Colonic mucosa (tissue), 4 donors: ENCODE results near the gene MRPS27. TPM values are rescaled to one million over a fixed set of nuclear protein-coding genes. Genes with fewer than 3 reads are reported as not detected.
"Not testable (repeated sequence)": the region's sequence is repeated elsewhere in the genome, so short reads cannot be mapped to it uniquely, and the experiment has no call there.

ENCODE experiments used
- DNase-seq: peaks from one replicate; pipeline ENCODE4 v3.0.0-alpha.2; 2020
- H3K27ac ChIP-seq: fragments of 200-600 bp; one replicate; pipeline ENCODE4 v1.8.0; 2021
- H3K27me3 ChIP-seq: fragments of 200-600 bp; one replicate; pipeline ENCODE4 v1.8.0; 2021
- H3K36me3 ChIP-seq: fragments of 200-600 bp; one replicate; pipeline ENCODE4 v1.8.0; 2021
- H3K4me1 ChIP-seq: fragments of 200-600 bp; one replicate; pipeline ENCODE4 v1.8.0; 2021; ENCODE audit warnings: mild to moderate bottlenecking
- H3K4me3 ChIP-seq: fragments of 200-600 bp; one replicate; pipeline ENCODE4 v1.8.0; 2021
- H3K9ac ChIP-seq, 2 donors: one replicate each; pipeline ENCODE4 v1.7.0; 2013; ENCODE audit warnings: control low read depth in 2 of 2, low read depth in 2 of 2, low read length in 2 of 2
- H3K9me3 ChIP-seq: fragments of 200-600 bp; one replicate; pipeline ENCODE4 v1.8.0; 2021
- intact Hi-C: fragments of 100-400 bp; cut with DNase I; formaldehyde crosslinking; loops from one replicate; pipeline ENCODE4 v1.14.1; 2022
- total RNA-seq, 2 donors: library from RNA; stranded (reverse); fragmentation: NEBNext Ultra II Directional in 1 of 2; extraction: Animal tissue kit (Norgen Biotek cat#: 25700) in 1 of 2; gene quantifications; one replicate each; pipeline ENCODE4 v1.2.1, GENCODE V29; 2021
- TF ChIP-seq, protein P1 (sequence below): fragments of 200-600 bp; IDR thresholded peaks from one replicate; pipeline ENCODE4 v1.8.0; 2022; ENCODE audit warnings: antibody characterized with exemption, mild to moderate bottlenecking
- donor health status: healthy.
- donor health status: DM: no; HTN: no; CAD: no.
- donor health status: DM: no; HTN: no; CAD: no.

MRPS27 gene
- total RNA-seq, 2 donors from 2014 or later = 46.3 to 56.6 TPM

DNA sequence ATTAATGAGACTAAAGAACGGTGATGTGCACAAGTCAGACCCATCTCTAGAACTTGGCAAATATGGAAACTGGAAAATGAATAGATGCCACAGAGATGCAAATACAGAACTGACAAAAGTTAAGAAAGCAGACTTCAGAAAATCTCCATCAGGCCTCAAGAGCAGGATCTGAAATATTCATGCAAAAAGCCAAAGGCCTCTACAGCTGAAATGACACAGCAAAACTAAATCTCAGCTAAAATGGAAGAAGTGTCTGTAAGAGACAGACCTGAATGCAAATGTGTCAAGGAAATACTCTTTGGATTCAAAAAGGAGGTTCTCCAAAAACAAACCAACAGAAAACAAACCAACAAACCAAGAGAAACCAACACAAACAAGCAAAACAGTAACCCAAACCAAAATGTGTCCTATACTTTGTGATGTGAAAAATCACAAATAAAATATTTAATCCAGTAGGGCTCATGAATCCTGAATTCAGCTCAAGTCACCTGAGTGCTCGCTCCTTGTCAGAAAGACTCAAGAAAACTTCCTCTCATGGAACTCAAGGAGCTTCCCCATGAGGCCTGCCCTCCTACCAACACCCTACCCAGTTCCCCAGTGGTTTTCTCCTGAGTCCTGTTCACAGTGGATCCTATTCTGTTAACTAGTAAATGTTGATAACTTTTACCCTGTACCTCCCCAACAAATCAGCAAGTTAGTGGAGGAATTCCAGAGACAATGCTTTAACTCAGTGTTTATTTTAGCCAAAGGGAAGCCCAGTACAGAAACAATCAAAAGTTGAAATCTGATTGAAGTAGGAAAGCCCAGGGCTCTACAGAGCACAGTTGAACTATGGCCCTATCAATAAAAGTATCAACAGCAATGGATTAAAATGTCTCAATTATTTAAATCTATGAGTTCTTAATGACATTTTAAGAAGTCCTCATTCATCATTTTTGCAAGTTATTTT lies 14.6 kb downstream of the MRPS27 start:
- TF ChIP-seq, protein P1, sequence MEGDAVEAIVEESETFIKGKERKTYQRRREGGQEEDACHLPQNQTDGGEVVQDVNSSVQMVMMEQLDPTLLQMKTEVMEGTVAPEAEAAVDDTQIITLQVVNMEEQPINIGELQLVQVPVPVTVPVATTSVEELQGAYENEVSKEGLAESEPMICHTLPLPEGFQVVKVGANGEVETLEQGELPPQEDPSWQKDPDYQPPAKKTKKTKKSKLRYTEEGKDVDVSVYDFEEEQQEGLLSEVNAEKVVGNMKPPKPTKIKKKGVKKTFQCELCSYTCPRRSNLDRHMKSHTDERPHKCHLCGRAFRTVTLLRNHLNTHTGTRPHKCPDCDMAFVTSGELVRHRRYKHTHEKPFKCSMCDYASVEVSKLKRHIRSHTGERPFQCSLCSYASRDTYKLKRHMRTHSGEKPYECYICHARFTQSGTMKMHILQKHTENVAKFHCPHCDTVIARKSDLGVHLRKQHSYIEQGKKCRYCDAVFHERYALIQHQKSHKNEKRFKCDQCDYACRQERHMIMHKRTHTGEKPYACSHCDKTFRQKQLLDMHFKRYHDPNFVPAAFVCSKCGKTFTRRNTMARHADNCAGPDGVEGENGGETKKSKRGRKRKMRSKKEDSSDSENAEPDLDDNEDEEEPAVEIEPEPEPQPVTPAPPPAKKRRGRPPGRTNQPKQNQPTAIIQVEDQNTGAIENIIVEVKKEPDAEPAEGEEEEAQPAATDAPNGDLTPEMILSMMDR = no peak
- intact Hi-C loops = no loop called here
- H3K4me3 ChIP-seq = no peak overlapping the region
- H3K27ac ChIP-seq = no peak overlapping the region
- H3K9ac ChIP-seq = no peak overlapping the region
- peaks cover 7% of the 10 kb centered on the region for H3K4me1 ChIP-seq
- no peaks in the 10 kb centered on the region for H3K36me3 ChIP-seq
- no peaks in the 10 kb centered on the region for H3K9me3 ChIP-seq
- DNase-seq = no peak
- no peaks in the 10 kb centered on the region for H3K27me3 ChIP-seq

DNA sequence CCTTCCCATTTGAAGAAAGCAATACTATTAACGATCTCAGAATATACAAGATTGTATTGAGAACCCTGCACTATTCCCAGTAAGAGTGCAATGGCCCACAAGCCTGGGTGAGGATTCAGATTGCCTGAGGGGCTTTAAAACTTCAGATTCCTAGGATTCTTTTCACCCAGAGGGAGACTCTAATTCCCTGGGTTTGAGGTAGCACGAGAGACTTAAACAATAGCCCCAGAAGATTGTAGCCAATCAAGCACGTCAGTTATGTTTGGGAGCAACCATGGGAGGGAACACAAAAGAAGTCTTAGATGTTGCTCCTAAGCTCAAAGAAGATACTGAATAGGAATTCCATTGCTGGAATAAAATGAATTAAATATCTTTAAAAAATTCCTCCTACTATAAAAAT lies 17.9 kb downstream of the MRPS27 start:
- Histone ChIP-seq H3K9ac (no peak overlapping the region), H3K4me3 (no peak overlapping the region), H3K9me3 (no peaks in the 10 kb centered on the region), H3K4me1 (peaks cover 3% of the 10 kb centered on the region), H3K36me3 (no peaks in the 10 kb centered on the region), H3K27me3 (no peaks in the 10 kb centered on the region), H3K27ac (no peak overlapping the region)
- TF ChIP-seq, protein P1 = no peak
- DNase-seq = no peak
- intact Hi-C loops = no loop called here

DNA sequence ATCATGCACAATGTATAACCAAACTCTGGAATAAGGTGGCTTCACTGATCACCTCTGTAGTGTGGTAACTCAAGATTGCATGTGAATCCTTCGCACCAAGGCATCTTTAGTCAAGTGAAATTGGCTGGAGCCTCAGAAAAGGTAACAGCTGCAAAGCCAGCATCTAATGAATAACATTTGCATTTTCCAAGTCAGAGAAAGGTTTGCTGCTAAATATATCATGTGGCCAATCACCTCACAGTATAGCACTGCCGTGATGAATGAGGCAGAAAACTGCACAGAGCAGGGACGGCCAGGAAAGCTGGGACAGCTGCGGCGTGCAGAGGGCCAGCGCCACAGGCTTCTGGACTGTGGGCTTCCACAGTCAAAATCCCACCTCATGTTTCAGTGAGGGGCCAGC lies 18.5 kb downstream of the MRPS27 start:
- H3K27ac ChIP-seq = no peak overlapping the region
- H3K27me3 ChIP-seq = no peaks in the 10 kb centered on the region
- DNase-seq = no peak
- H3K36me3 ChIP-seq = no peaks in the 10 kb centered on the region
- H3K4me1 ChIP-seq = no peaks in the 10 kb centered on the region
- no peak overlapping the region for H3K4me3 ChIP-seq
- no peaks in the 10 kb centered on the region for H3K9me3 ChIP-seq
- intact Hi-C loops = no loop called here
- TF ChIP-seq, protein P1 = no peak
- H3K9ac ChIP-seq = no peak overlapping the region

DNA sequence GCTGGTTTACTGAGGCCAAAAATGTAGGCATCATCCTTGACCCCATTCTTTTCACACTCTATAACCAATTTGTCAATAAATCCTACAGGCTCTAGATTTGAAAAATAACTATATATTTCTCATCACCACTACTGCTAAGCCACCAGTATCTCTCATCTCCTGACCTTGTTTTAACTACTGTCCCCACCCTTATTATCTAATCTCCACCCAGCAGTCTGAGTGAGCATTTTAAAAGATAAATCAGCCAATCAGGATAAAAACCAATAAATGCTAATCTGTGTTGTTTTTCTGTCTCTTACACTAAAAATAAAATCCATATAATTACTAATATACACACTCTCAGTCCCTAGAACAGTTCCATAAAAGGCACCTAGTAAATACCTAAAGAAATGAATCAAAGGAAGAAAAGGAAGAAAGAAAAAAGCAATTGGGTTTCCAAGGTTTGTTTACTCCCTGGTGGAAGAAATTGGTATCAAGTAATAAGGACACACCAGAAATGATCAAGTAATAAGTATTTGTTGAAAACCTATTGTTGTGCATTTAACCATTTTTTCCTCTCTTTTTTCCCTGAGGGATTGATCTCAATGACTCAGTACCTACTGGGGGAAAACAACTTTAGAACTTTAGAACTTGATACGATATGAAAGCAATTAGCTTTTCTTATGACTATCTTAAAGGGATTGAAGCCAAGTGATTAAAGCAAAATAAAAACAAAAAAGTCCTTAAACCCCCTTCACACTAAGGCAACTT lies 19.3 kb downstream of the MRPS27 start:
- Histone ChIP-seq H3K4me1 (no peaks in the 10 kb centered on the region), H3K4me3 (no peak overlapping the region), H3K9me3 (no peaks in the 10 kb centered on the region), H3K27me3 (no peaks in the 10 kb centered on the region), H3K9ac (no peak overlapping the region), H3K36me3 (no peaks in the 10 kb centered on the region), H3K27ac (no peak overlapping the region)
- intact Hi-C loops = no loop called here
- no peak for DNase-seq
- TF ChIP-seq, protein P1 = no peak

DNA sequence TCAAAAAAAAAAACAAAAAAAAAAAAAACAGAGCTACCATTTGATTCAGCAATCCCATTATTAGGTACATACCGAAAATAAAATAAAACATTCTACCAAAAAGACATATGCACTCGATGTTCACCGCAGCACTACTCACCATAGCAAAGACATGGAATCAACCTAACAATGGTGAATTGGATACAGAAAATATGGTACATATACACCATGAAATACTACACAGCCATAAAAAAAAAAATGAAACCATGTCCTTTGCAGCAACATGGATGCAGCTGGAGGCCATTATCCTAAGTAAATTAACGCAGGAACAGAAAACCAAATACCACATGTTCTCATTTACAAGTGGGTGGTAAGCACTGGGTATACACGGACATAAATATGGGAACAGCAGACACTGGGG lies 21.3 kb downstream of the MRPS27 start:
- H3K9me3 ChIP-seq = no peaks in the 10 kb centered on the region
- no peak for DNase-seq
- no peak overlapping the region for H3K9ac ChIP-seq
- no peaks in the 10 kb centered on the region for H3K27me3 ChIP-seq
- H3K4me3 ChIP-seq = no peak overlapping the region
- H3K27ac ChIP-seq = no peak overlapping the region
- TF ChIP-seq, protein P1 = no peak
- no peaks in the 10 kb centered on the region for H3K4me1 ChIP-seq
- intact Hi-C loops = no loop called here
- no peaks in the 10 kb centered on the region for H3K36me3 ChIP-seq

DNA sequence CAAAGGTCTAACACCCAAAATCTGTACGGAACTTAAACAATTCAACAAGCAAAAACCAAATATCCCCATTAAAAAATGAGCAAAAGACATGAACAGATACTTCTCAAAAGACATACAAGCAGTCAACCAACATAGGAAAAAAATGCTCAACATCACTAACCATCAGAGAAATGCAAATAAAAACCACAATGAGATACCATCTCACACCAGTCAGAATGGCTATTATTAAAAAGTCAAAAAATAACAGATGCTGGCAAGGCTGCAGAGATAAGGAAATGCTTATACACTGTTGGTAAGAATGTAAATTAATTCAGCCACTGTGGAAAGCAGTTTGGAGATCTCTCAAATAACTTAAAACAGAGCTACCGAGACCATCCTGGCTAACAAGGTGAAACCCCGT lies 21.9 kb downstream of the MRPS27 start:
- H3K4me3 ChIP-seq, H3K27me3 ChIP-seq, H3K9me3 ChIP-seq, H3K9ac ChIP-seq, H3K36me3 ChIP-seq, H3K4me1 ChIP-seq, intact Hi-C loops, H3K27ac ChIP-seq, DNase-seq: not testable (repeated sequence)
